OCI-LY3 (cell line): Measurements from ENCODE around the gene GPR146.
A peak's percentile ranks its signal among the peaks of the same experiment; 100 is the strongest.
"Not testable (repeated sequence)": the region's sequence is repeated elsewhere in the genome, so short reads cannot be mapped to it uniquely, and the experiment has no call there.

ENCODE experiments used
- H2AFZ ChIP-seq: fragments of 200-600, 300-600 bp; shearing (Covaris generic); 2 replicates; pipeline ENCODE4 v1.6.0; 2014; ENCODE audit warnings: antibody characterized with exemption, low read depth, low read length
- H3K27ac ChIP-seq: fragments of 200-600, 300-600 bp; sonication (generic); 2 replicates; pipeline ENCODE4 v1.5.1; 2014; ENCODE audit warnings: mild to moderate bottlenecking, low read length, moderate library complexity, mixed read lengths
- H3K27me3 ChIP-seq: fragments of 200-600, 300-600 bp; sonication (generic); 2 replicates; pipeline ENCODE4 v1.6.1; 2014; ENCODE audit warnings: low read depth, low read length, mixed read lengths
- H3K36me3 ChIP-seq: fragments of 200-600, 300-600 bp; sonication (generic); replicated peaks from 2 replicates; pipeline ENCODE3; 2014; ENCODE audit warnings: low read depth, low read length, mixed read lengths
- H3K4me1 ChIP-seq: fragments of 300-600, 200-600 bp; sonication (generic); 2 replicates; pipeline ENCODE4 v1.6.1; 2014; ENCODE audit warnings: low read length, mixed read lengths
- H3K4me2 ChIP-seq: fragments of 200-600, 300-600 bp; sonication (generic); 2 replicates; pipeline ENCODE4 v1.6.1; 2014; ENCODE audit warnings: low read length, mixed read lengths
- H3K4me3 ChIP-seq: fragments of 300-600, 200-600 bp; sonication (generic); 2 replicates; pipeline ENCODE4 v1.5.1; 2014; ENCODE audit warnings: antibody characterized with exemption, mild to moderate bottlenecking, low read length, moderate library complexity
- H3K79me2 ChIP-seq: fragments of 300-600, 200-600 bp; shearing (Covaris generic); 2 replicates; pipeline ENCODE4 v1.6.1; 2014; ENCODE audit warnings: mild to moderate bottlenecking, low read length, mixed read lengths
- H3K9ac ChIP-seq: fragments of 300-600, 200-600 bp; shearing (Covaris generic); 2 replicates; pipeline ENCODE4 v1.6.0; 2014; ENCODE audit warnings: mild to moderate bottlenecking, low read length, moderate library complexity
- H3K9me3 ChIP-seq: fragments of 200-600, 300-600 bp; shearing (Covaris generic); 2 replicates; pipeline ENCODE4 v1.6.1; 2014; ENCODE audit warnings: low read length, mixed read lengths; ENCODE audit not compliant: insufficient read depth
- H4K20me1 ChIP-seq: fragments of 200-600, 300-600 bp; sonication (generic); 2 replicates; pipeline ENCODE4 v1.6.1; 2016; ENCODE audit warnings: low read length, mixed read lengths; ENCODE audit not compliant: insufficient read depth
- EZH2phosphoT487 ChIP-seq: fragments of 200-600 bp; shearing (Covaris generic); IDR thresholded peaks from 2 replicates; pipeline ENCODE4 v1.6.1; 2018; ENCODE audit warnings: antibody characterized with exemption, mixed run types, low read depth
- TF ChIP-seq, protein P1 (sequence below): fragments of 200-600, 300-600 bp; sonication (generic); IDR thresholded peaks from 2 replicates; pipeline ENCODE4 v1.5.1; 2014; ENCODE audit warnings: antibody characterized with exemption, low read length, low read depth

Gene GPR146

DNA sequence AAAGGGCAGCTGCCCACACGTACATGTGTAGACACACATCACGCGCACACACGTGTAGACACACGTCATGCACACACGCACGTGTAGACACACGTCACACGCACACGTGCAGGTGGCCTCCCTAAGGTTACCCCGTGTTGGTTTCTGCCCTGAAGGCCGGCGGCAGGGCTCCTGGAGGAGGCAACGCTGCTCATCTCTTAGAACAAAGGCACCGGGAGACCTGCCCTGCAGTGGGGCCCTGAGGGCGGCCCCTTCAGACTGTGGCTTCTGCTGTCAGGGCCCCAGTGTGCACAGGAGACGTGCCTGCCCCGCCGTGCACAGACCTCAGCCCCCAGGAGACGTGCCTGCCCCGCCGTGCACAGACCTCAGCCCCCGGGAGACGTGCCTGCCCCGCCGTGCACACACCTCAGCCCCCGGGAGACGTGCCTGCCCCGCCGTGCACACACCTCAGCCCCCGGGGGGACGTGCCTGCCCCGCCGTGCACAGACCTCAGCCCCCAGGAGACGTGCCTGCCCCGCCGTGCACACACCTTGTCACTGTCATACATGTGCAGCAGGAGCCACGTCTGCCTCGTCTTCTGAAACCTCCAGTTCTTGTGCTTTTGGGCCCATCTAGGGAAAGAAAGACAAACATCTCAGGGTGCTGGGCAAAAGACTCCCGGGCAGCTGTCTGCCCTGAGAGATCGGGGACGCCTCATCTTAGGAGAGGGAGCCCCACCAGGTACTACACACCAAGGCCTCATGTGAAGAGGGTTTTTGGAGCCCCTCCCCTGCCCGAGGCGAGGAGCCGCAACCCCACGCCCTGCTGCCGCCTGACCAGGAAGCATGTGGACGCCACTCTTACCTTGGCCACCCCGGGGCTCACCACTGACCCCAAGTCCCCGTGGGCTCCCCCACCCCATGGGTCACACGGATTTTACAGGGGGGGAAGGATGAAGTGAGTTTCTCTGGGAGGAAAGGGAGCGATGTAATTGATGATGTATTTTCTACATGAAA is 44.1 kb upstream of the GPR146 start:
- Histone ChIP-seq H3K9me3 (no peaks in the 10 kb centered on the region), H3K4me2 (no peak overlapping the region), H3K36me3 (no peaks in the 10 kb centered on the region), H2AFZ (no peak overlapping the region), H3K9ac (no peak overlapping the region), H3K79me2 (no peaks in the 10 kb centered on the region), H3K27me3 (no peaks in the 10 kb centered on the region), H4K20me1 (no peaks in the 10 kb centered on the region), H3K27ac (peak overlapping the region; percentile 58), H3K4me1 (peaks cover 9% of the 10 kb centered on the region), H3K4me3 (no peak overlapping the region)
- no peak for TF ChIP-seq EZH2phosphoT487
- TF ChIP-seq, protein P1, sequence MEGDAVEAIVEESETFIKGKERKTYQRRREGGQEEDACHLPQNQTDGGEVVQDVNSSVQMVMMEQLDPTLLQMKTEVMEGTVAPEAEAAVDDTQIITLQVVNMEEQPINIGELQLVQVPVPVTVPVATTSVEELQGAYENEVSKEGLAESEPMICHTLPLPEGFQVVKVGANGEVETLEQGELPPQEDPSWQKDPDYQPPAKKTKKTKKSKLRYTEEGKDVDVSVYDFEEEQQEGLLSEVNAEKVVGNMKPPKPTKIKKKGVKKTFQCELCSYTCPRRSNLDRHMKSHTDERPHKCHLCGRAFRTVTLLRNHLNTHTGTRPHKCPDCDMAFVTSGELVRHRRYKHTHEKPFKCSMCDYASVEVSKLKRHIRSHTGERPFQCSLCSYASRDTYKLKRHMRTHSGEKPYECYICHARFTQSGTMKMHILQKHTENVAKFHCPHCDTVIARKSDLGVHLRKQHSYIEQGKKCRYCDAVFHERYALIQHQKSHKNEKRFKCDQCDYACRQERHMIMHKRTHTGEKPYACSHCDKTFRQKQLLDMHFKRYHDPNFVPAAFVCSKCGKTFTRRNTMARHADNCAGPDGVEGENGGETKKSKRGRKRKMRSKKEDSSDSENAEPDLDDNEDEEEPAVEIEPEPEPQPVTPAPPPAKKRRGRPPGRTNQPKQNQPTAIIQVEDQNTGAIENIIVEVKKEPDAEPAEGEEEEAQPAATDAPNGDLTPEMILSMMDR: no peak

DNA sequence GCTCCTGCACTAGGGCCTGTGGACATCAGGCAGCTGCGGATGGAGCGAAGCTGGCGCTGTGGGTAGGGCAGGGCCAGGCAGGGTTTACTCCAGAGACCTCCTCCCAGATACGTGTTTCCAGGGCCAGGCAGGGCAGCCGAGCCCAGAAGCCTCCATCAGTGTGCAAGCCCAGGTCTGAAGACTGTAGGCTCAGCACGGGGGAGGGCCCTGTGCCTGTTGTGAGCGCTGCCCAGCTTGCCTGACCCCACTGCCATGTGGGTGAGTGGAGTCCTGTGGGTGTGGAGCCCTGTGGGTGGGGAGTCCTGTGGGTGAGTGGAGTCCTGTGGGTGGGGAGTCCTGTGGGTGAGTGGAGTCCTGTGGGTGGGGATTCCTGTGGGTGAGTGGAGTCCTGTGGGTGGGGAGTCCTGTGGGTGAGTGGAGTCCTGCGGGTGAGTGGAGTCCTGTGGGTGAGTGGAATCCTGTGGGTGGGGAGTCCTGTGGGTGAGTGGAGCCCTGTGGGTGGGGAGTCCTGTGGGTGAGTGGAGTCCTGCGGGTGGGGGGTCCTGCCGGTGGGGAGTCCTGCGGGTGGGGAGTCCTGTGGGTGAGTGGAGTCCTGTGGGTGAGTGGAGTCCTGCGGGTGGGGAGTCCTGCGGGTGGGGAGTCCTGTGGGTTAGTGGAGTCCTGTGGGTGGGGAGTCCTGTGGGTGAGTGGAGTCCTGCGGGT is 43.1 kb upstream of the GPR146 start:
- H3K36me3 ChIP-seq, H3K79me2 ChIP-seq, H3K27me3 ChIP-seq, H3K9ac ChIP-seq, H3K4me2 ChIP-seq, H2AFZ ChIP-seq, H4K20me1 ChIP-seq, H3K4me1 ChIP-seq, H3K4me3 ChIP-seq, H3K27ac ChIP-seq, H3K9me3 ChIP-seq: not testable (repeated sequence)

DNA sequence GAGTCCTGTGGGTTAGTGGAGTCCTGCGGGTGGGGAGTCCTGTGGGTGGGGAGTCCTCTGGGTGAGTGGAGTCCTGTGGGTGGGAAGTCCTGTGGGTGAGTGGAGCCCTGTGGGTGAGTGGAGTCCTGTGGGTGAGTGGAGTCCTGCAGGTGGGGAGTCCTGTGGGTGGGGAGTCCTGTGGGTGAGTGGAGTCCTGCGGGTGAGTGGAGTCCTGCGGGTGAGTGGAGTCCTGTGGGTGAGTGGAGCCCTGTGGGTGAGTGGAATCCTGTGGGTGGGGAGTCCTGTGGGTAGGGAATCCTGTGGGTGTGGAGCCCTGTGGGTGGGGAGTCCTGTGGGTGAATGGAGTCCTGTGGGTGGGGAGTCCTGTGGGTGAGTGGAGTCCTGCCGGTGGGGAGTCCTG is 42.3 kb upstream of the GPR146 start:
- H2AFZ ChIP-seq, H3K4me1 ChIP-seq, H3K79me2 ChIP-seq, H3K9me3 ChIP-seq, H3K27me3 ChIP-seq, H3K36me3 ChIP-seq, H4K20me1 ChIP-seq, H3K4me2 ChIP-seq, H3K27ac ChIP-seq, H3K9ac ChIP-seq, H3K4me3 ChIP-seq: not testable (repeated sequence)

DNA sequence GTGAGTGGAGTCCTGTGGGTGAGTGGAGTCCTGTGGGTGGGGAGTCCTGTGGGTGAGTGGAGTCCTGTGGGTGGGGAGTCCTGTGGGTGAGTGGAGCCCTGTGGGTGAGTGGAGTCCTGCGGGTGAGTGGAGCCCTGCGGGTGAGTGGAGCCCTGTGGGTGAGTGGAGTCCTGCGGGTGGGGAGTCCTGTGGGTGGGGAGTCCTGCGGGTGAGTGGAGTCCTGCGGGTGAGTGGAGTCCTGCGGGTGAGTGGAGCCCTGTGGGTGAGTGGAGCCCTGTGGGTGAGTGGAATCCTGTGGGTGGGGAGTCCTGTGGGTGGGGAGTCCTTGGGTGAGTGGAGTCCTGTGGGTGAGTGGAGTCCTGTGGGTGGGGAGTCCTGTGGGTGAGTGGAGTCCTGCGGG is 41.9 kb upstream of the GPR146 start:
- H3K27me3 ChIP-seq, H3K79me2 ChIP-seq, H2AFZ ChIP-seq, H3K4me2 ChIP-seq, H3K36me3 ChIP-seq, H4K20me1 ChIP-seq, H3K9ac ChIP-seq, H3K4me1 ChIP-seq, H3K27ac ChIP-seq, H3K9me3 ChIP-seq, H3K4me3 ChIP-seq: not testable (repeated sequence)

DNA sequence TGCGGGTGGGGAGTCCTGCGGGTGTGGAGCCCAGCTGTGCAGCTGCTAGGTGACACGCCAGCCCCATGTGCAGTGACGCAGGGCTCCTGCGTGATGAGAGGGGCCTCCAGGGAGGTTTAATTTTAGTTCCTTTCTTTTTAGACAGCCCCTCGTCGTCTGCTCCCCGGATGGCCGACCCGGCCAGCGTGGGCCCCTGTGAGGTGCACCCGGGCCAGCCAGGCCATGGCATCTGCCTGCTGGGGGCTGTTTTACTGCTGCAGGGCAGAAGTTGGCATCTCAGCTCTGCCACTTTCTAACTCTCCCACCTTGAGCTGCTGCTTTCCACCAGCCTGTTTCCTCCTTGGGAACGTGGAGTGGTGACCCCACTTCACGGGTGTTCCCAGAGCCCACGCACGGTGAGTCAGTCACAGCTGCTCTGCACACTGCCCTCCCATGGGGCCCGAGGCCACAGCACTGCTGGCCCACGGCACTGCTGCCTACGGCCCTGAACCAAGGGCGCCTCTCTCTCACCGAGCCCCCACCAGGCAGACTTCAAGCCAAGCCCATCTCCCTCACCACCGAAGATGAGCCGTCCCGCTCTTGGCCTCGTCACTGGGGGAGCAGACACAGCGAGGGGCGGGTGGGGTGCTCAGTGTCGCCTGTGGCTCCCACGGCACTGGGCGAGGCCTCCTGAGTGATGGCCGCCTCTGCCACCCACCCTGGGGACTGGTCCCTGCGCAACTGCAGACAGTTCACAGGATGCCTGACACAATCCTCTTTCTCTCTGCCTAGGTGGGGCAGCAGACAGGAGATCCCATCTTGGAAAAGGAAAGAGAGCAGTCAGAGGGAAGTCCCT is 40.1 kb upstream of the GPR146 start:
- H3K4me1 ChIP-seq: peaks cover 9% of the 10 kb centered on the region
- H3K4me2 ChIP-seq: no peak overlapping the region
- no peak overlapping the region; the same call in 1 of the 2 replicates for H3K27ac ChIP-seq
- no peak overlapping the region for H3K4me3 ChIP-seq
- no peak overlapping the region for H3K9ac ChIP-seq
- H3K36me3 ChIP-seq: no peaks in the 10 kb centered on the region
- H3K27me3 ChIP-seq: no peaks in the 10 kb centered on the region
- no peaks in the 10 kb centered on the region for H4K20me1 ChIP-seq
- TF ChIP-seq EZH2phosphoT487: no peak
- TF ChIP-seq, protein P1: no peak
- H3K79me2 ChIP-seq: no peaks in the 10 kb centered on the region
- no peaks in the 10 kb centered on the region for H3K9me3 ChIP-seq
- no peak overlapping the region for H2AFZ ChIP-seq
